Suprapubic skin (tissue), 4 donors: ENCODE data around the gene SMYD3. TPM values are rescaled to one million over a fixed set of nuclear protein-coding genes. Genes with fewer than 3 reads are reported as not detected.
"Not testable (repeated sequence)": the region's sequence is repeated elsewhere in the genome, so short reads cannot be mapped to it uniquely, and the experiment has no call there.

Source experiments
- DNase-seq, 2 donors: peaks; one replicate each; pipeline ENCODE4 v3.0.0-alpha.2; 2019; ENCODE audit warnings: low spot score in 2 of 2
- H3K27ac ChIP-seq: fragments of 200-600 bp; sonication (generic); one replicate; pipeline ENCODE4 v1.5.1; 2019
- H3K27me3 ChIP-seq: fragments of 200-600 bp; sonication (generic); one replicate; pipeline ENCODE4 v1.5.1; 2019
- H3K36me3 ChIP-seq: fragments of 200-600 bp; sonication (generic); one replicate; pipeline ENCODE4 v1.5.1; 2019
- H3K4me1 ChIP-seq: fragments of 200-600 bp; sonication (generic); one replicate; pipeline ENCODE4 v1.5.1; 2019
- H3K4me3 ChIP-seq: fragments of 200-600 bp; sonication (generic); one replicate; pipeline ENCODE4 v1.5.1; 2019; ENCODE audit warnings: mild to moderate bottlenecking
- H3K9me3 ChIP-seq: fragments of 200-600 bp; sonication (generic); one replicate; pipeline ENCODE4 v1.5.1; 2019
- EP300 ChIP-seq: sonication (generic); formaldehyde crosslinking; IDR thresholded peaks from one replicate; pipeline ENCODE4 v1.6.1; 2017; ENCODE audit warnings: antibody characterized with exemption
- POLR2A ChIP-seq, 2 donors: fragments of 450-650 bp; IDR thresholded peaks; one replicate each; pipeline ENCODE4 v1.6.1; 2017; ENCODE audit warnings: antibody characterized with exemption in 2 of 2, mild to moderate bottlenecking in 2 of 2, moderate library complexity in 2 of 2
- POLR2AphosphoS5 ChIP-seq, 3 donors: sonication (generic); formaldehyde crosslinking; IDR thresholded peaks; one replicate each; pipeline ENCODE4 v1.6.1; 2017; ENCODE audit warnings: antibody characterized with exemption in 3 of 3
- WGBS: methylation state at CpG from one replicate; pipeline ENCODE4 v1.1.5; 2018; 5-methylcytosine and 5-hydroxymethylcytosine counted together
- total RNA-seq, 4 donors: library from RNA; depleted of rRNA; stranded (reverse); fragments of >200 nt; gene quantifications; one replicate each; pipeline ENCODE4 v1.1.0, GENCODE V29; 2016
- TF ChIP-seq, protein P1 (sequence below), 2 donors: fragments of 200-600 bp in 1 of 2; fragments of 450-650 bp in 1 of 2; sonication (generic) in 1 of 2; IDR thresholded peaks; one replicate each; pipeline ENCODE4 v1.5.1; 2016 to 2019; ENCODE audit warnings: antibody characterized with exemption in 2 of 2, mild to moderate bottlenecking in 1 of 2, moderate library complexity in 1 of 2

SMYD3 gene
- total RNA-seq, 4 donors from 2014 or later: 14.5 to 33.6 (median 18.9) TPM

DNA sequence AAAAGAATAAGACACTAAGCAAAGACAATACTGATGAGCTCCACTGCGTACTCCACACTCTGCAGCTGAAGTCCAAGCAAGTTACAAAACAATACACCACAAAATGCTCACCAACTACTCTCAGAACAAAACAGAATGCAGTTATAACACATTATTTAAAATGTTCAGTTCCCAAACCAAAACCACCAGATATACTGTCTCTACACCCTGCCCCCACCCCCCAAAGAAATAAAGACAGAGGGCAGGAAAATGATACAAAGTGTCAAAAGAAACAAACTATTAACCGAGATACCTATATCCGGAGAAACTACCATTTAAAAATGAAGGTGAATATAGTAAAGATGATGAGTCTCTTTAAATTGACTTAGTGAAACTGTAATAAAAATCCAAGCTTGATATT is 729.3 kb downstream of the SMYD3 start:
- no peak overlapping the region for H3K4me3 ChIP-seq
- H3K9me3 ChIP-seq: no peaks in the 10 kb centered on the region
- H3K27me3 ChIP-seq: no peaks in the 10 kb centered on the region
- 100% methylated on average over 3 of the region's 3 CpGs for WGBS
- TF ChIP-seq, protein P1, sequence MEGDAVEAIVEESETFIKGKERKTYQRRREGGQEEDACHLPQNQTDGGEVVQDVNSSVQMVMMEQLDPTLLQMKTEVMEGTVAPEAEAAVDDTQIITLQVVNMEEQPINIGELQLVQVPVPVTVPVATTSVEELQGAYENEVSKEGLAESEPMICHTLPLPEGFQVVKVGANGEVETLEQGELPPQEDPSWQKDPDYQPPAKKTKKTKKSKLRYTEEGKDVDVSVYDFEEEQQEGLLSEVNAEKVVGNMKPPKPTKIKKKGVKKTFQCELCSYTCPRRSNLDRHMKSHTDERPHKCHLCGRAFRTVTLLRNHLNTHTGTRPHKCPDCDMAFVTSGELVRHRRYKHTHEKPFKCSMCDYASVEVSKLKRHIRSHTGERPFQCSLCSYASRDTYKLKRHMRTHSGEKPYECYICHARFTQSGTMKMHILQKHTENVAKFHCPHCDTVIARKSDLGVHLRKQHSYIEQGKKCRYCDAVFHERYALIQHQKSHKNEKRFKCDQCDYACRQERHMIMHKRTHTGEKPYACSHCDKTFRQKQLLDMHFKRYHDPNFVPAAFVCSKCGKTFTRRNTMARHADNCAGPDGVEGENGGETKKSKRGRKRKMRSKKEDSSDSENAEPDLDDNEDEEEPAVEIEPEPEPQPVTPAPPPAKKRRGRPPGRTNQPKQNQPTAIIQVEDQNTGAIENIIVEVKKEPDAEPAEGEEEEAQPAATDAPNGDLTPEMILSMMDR (IDR thresholded peaks at IDR 0.05): no peak
- no peak for TF ChIP-seq POLR2AphosphoS5 (IDR thresholded peaks at IDR 0.05)
- TF ChIP-seq EP300: no peak
- no peak for TF ChIP-seq POLR2A (IDR thresholded peaks at IDR 0.05)
- DNase-seq: no peak
- no peaks in the 10 kb centered on the region for H3K4me1 ChIP-seq
- no peaks in the 10 kb centered on the region for H3K36me3 ChIP-seq
- H3K27ac ChIP-seq: no peak overlapping the region

DNA sequence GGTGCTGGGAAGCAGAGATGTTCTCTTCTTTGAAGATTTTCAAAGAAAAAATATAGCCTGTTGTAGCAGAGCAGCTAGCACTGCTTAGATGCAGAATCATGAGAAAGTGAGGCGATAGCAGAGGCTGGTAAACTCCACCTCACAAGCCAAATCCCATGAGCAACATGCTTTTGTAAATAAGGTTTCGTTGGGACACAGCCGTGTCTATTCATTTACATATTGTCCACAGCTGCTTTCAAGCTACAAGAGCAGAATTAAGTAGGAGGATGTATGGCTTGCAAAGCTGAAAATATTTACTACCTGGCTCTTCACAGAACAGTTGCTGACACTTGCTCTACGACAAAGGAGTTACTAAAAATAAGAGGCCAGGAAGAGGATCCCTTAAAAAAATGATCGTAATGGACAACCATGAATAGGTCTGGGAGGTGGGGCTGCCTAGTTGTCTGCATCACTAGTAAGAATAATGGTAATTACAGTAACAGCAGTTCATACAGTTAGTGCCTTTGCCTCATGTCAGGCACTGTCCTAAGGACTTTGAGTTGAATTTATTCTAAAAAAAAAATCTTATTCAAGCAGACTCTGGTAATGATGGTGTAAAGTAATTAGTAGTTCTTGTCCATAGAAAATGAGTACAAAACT is 730.3 kb downstream of the SMYD3 start:
- H3K4me3 ChIP-seq: no peak overlapping the region
- H3K27me3 ChIP-seq: no peaks in the 10 kb centered on the region
- no peak for DNase-seq
- 79% methylated on average over 5 of the region's 5 CpGs for WGBS
- TF ChIP-seq EP300: no peak
- TF ChIP-seq POLR2A (IDR thresholded peaks at IDR 0.05): no peak
- TF ChIP-seq, protein P1 (IDR thresholded peaks at IDR 0.05): no peak
- no peak for TF ChIP-seq POLR2AphosphoS5 (IDR thresholded peaks at IDR 0.05)
- no peaks in the 10 kb centered on the region for H3K9me3 ChIP-seq
- H3K27ac ChIP-seq: no peak overlapping the region
- no peaks in the 10 kb centered on the region for H3K36me3 ChIP-seq
- H3K4me1 ChIP-seq: no peaks in the 10 kb centered on the region

- H3K9me3 ChIP-seq: no peaks in the 10 kb centered on the region
- H3K27ac ChIP-seq: no peak overlapping the region
- no peaks in the 10 kb centered on the region for H3K36me3 ChIP-seq
- H3K4me3 ChIP-seq: no peak overlapping the region
- no peak for TF ChIP-seq EP300
- TF ChIP-seq, protein P1 (IDR thresholded peaks at IDR 0.05): no peak
- TF ChIP-seq POLR2A (IDR thresholded peaks at IDR 0.05): no peak
- TF ChIP-seq POLR2AphosphoS5 (IDR thresholded peaks at IDR 0.05): no peak
- 91% methylated on average over 4 of the region's 4 CpGs for WGBS
- H3K27me3 ChIP-seq: no peaks in the 10 kb centered on the region
- no peak for DNase-seq
- H3K4me1 ChIP-seq: no peaks in the 10 kb centered on the region
Measured at GRCh38 chr1:245776139-245776538, 730.9 kb downstream of the SMYD3 start.

DNA sequence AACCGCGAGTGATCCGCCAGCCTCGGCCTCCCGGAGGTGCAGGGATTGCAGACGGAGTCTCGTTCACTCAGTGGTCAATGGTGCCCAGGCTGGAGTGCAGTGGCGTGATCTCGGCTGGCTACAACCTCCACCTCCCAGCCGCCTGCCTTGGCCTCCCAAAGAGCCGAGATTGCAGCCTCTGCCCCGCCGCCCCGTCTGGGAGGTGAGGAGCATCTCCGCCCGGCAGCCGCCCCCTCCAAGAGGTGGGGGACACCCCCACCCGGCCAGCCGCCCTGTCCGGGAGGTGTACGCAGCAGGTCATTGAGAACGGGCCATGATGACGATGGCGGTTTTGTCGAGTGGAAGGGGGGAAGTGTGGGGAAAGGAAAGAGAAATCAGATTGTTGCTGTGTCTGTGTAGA is 732.1 kb downstream of the SMYD3 start:
- not testable (repeated sequence) for H3K9me3 ChIP-seq, H3K27me3 ChIP-seq, DNase-seq, H3K4me1 ChIP-seq, H3K4me3 ChIP-seq, H3K36me3 ChIP-seq, H3K27ac ChIP-seq
- 78% methylated on average over 13 of the region's 25 CpGs for WGBS

GRCh38 chr1:245774196-245774595 is 732.9 kb downstream of the SMYD3 start:
- Histone ChIP-seq H3K27ac (no peak overlapping the region), H3K36me3 (no peaks in the 10 kb centered on the region), H3K4me1 (no peaks in the 10 kb centered on the region), H3K9me3 (no peaks in the 10 kb centered on the region), H3K27me3 (no peaks in the 10 kb centered on the region), H3K4me3 (no peak overlapping the region)
- TF ChIP-seq EP300 (no peak), POLR2A (IDR thresholded peaks at IDR 0.05) (no peak), POLR2AphosphoS5 (IDR thresholded peaks at IDR 0.05) (no peak)
- TF ChIP-seq, protein P1 (IDR thresholded peaks at IDR 0.05): no peak
- DNase-seq: no peak
- 89% methylated on average over 2 of the region's 2 CpGs for WGBS

- WGBS: 95% methylated on average over 3 of the region's 3 CpGs
- no peak overlapping the region for H3K4me3 ChIP-seq
- H3K27ac ChIP-seq: no peak overlapping the region
- H3K27me3 ChIP-seq: no peaks in the 10 kb centered on the region
- no peaks in the 10 kb centered on the region for H3K36me3 ChIP-seq
- no peak for DNase-seq
- no peaks in the 10 kb centered on the region for H3K9me3 ChIP-seq
- TF ChIP-seq POLR2A (IDR thresholded peaks at IDR 0.05) (no peak), POLR2AphosphoS5 (IDR thresholded peaks at IDR 0.05) (no peak), EP300 (no peak)
- TF ChIP-seq, protein P1 (IDR thresholded peaks at IDR 0.05): no peak
- H3K4me1 ChIP-seq: no peaks in the 10 kb centered on the region
Measured at GRCh38 chr1:245773344-245773743, 733.7 kb downstream of the SMYD3 start.
